Endothelial cell of umbilical vein (primary cell): ENCODE results near the gene ICE1. TPM values are rescaled to one million over a fixed set of nuclear protein-coding genes. Genes with fewer than 3 reads are reported as not detected.

Experiments used
- BruUV-seq: library from RNA; stranded (reverse); fragments of 400-500 nt; replicated peaks from 2 replicates; lab custom pipeline; 2021; lab: Mats Ljungman, UMichigan
- CTCF ChIA-PET: fragments of 300-600, 350-600 bp; sonication (Branson Sonifier 250); formaldehyde crosslinking; loops from one replicate; lab custom pipeline; 2021; ENCODE audit warnings: antibody characterized with exemption, inconsistent platforms; lab: Charles Lee
- POLR2A ChIA-PET: fragments of 300-600, 350-600 bp; sonication (Branson Sonifier 250); formaldehyde crosslinking; loops from one replicate; lab custom pipeline; 2021; ENCODE audit warnings: antibody characterized with exemption, inconsistent platforms; lab: Charles Lee
- DNase-seq: peaks from one replicate; pipeline ENCODE4 v3.0.0-alpha.2; 2011; ENCODE audit warnings: low read depth, low spot score
- FAIRE-seq: peaks from 2 replicates; lab custom pipeline; 2011; peaks lifted over from hg19 to GRCh38; lab: Jason Lieb, UNC
- H2AFZ ChIP-seq: 2 replicates; pipeline ENCODE4 v1.6.0; 2012; ENCODE audit warnings: low read depth, low read length, control low read depth, inconsistent platforms
- H3K27ac ChIP-seq: 2 replicates; pipeline ENCODE4 v1.5.1; 2011; ENCODE audit warnings: low read depth, mild to moderate bottlenecking, control low read depth, low read length, moderate library complexity; ENCODE audit not compliant: insufficient read depth
- H3K27me3 ChIP-seq, 2 experiments: 2 replicates each; pipeline versions ENCODE4 v1.6.0 to v1.6.1; 2011; ENCODE audit warnings: low read length in 2 of 2, mixed read lengths in 1 of 2; ENCODE audit not compliant: control insufficient read depth in 2 of 2, insufficient read depth in 2 of 2
- H3K36me3 ChIP-seq, 2 experiments: 2 replicates in 1 of 2; 3 replicates in 1 of 2; pipeline ENCODE4 v1.5.1; 2011; ENCODE audit warnings: low read length in 2 of 2, mild to moderate bottlenecking in 1 of 2, moderate library complexity in 1 of 2; ENCODE audit not compliant: control insufficient read depth in 2 of 2, insufficient read depth in 2 of 2; ENCODE audit errors: extremely low read depth in 1 of 2
- H3K4me1 ChIP-seq: 3 replicates; pipeline ENCODE4 v1.5.1; 2011; ENCODE audit warnings: mild to moderate bottlenecking, low read length; ENCODE audit not compliant: control insufficient read depth, insufficient read depth; ENCODE audit errors: extremely low read depth
- H3K4me2 ChIP-seq: 2 replicates; pipeline ENCODE4 v1.6.1; 2011; ENCODE audit warnings: low read length, control low read depth, mixed read lengths; ENCODE audit not compliant: insufficient read depth
- H3K4me3 ChIP-seq, 3 experiments: fragments of 200-600 bp in 1 of 3; sonication (generic), shearing (Covaris generic) in 1 of 3; replicated peaks in 1 of 3; 2 replicates each; pipeline ENCODE4 v1.5.1; 2011 to 2016; ENCODE audit warnings: control low read depth in 3 of 3, low read length in 3 of 3, mild to moderate bottlenecking in 2 of 3, inconsistent platforms in 1 of 3, low read depth in 1 of 3, moderate library complexity in 1 of 3; ENCODE audit not compliant: insufficient read depth in 1 of 3
- H3K79me2 ChIP-seq: 2 replicates; pipeline ENCODE4 v1.6.0; 2012; ENCODE audit warnings: low read length, inconsistent platforms; ENCODE audit not compliant: control insufficient read depth, insufficient read depth
- H3K9ac ChIP-seq: replicated peaks from 2 replicates; pipeline ENCODE3; 2011; ENCODE audit warnings: low read length, control low read depth; ENCODE audit not compliant: insufficient read depth; ENCODE audit errors: extremely low read depth
- H3K9me1 ChIP-seq: replicated peaks from 3 replicates; pipeline ENCODE4 v1.6.0; 2011; ENCODE audit warnings: mild to moderate bottlenecking, low read length; ENCODE audit not compliant: control insufficient read depth, insufficient read depth; ENCODE audit errors: extremely low read depth
- H3K9me3 ChIP-seq: replicated peaks from 2 replicates; pipeline ENCODE4 v1.5.1; 2012; ENCODE audit warnings: low read length, inconsistent platforms; ENCODE audit not compliant: control insufficient read depth, insufficient read depth
- H4K20me1 ChIP-seq: replicated peaks from 2 replicates; pipeline ENCODE3; 2011; ENCODE audit warnings: mild to moderate bottlenecking, low read length; ENCODE audit not compliant: control insufficient read depth, insufficient read depth; ENCODE audit errors: extremely low read depth
- CTCF ChIP-seq, 2 donors: IDR thresholded peaks; 1 replicate in 1 of 2; 2 replicates in 1 of 2; pipeline ENCODE4 v1.5.1; 2011; ENCODE audit warnings: low read length in 2 of 2, mild to moderate bottlenecking in 2 of 2, moderate library complexity in 2 of 2, control low read depth in 1 of 2, inconsistent platforms in 1 of 2, low read depth in 1 of 2; ENCODE audit not compliant: insufficient read depth in 1 of 2; ENCODE audit errors: extremely low read depth in 1 of 2
- EZH2 ChIP-seq: IDR thresholded peaks from 2 replicates; pipeline ENCODE4 v1.6.1; 2012; ENCODE audit warnings: borderline replicate concordance, low read depth, mild to moderate bottlenecking, moderate library complexity, low read length, inconsistent platforms; ENCODE audit not compliant: severe bottlenecking
- FOS ChIP-seq: IDR thresholded peaks from 2 replicates; pipeline ENCODE4 v1.6.1; 2011; ENCODE audit warnings: mild to moderate bottlenecking, low read length, moderate library complexity, borderline replicate concordance; ENCODE audit not compliant: insufficient read depth
- GATA2 ChIP-seq: IDR thresholded peaks from 2 replicates; pipeline ENCODE4 v1.7.0; 2011; ENCODE audit warnings: low read depth, mild to moderate bottlenecking, moderate library complexity, mixed read lengths, low read length; ENCODE audit not compliant: insufficient read length, insufficient read depth
- JUN ChIP-seq: IDR thresholded peaks from 2 replicates; pipeline ENCODE4 v1.6.1; 2011; ENCODE audit warnings: borderline replicate concordance, low read depth; ENCODE audit not compliant: insufficient read length, insufficient read depth
- MAX ChIP-seq: IDR thresholded peaks from 2 replicates; pipeline ENCODE4 v1.6.1; 2011; ENCODE audit not compliant: insufficient read depth, insufficient read length
- MYC ChIP-seq: IDR thresholded peaks from one replicate; pipeline ENCODE4 v1.6.1; 2011; ENCODE audit warnings: mild to moderate bottlenecking, low read depth, low read length
- POLR2A ChIP-seq: IDR thresholded peaks from 2 replicates; pipeline ENCODE4 v1.6.1; 2012; ENCODE audit warnings: low read depth, mild to moderate bottlenecking, control low read depth, low read length
- POLR2AphosphoS5 ChIP-seq: IDR thresholded peaks from 2 replicates; pipeline ENCODE4 v1.6.1; 2012; ENCODE audit warnings: low read depth, mild to moderate bottlenecking, control low read depth, low read length, moderate library complexity; ENCODE audit not compliant: insufficient read depth
- dilution Hi-C: fragments of 300-500 bp; cut with MboI; formaldehyde crosslinking; loops from one replicate; pipeline ENCODE4 v1.15.0; 2019; ENCODE audit warnings: low sequenced_read_pairs; ENCODE audit not compliant: extremely low pct_ligation_motif_present
- intact Hi-C: fragments of 100-400 bp; cut with micrococcal nuclease; formaldehyde crosslinking; loops from one replicate; pipeline ENCODE4 v1.10.0; 2022
- polyA plus RNA-seq, 4 experiments: library from polyadenylated mRNA; depleted of rRNA in 3 of 4; stranded (reverse) in 3 of 4; unstranded in 1 of 4; fragments of >200 nt; gene quantifications; 2 replicates each; pipeline versions ENCODE4 v1.2.1 to v1.2.3, GENCODE V29; 2011 to 2012; ENCODE audit warnings: missing spikeins in 1 of 4
- total RNA-seq: library from RNA; stranded (reverse); gene quantifications from 2 replicates; pipeline ENCODE4 v1.2.3, GENCODE V29; 2021

The ICE1 gene
- total and polyA plus RNA-seq, 2 donors (not counting 3 experiments of a cell fraction or from before 2014, with no cell fraction given): 8.8 to 29.1 TPM

GRCh38 chr5:5504325-5504724 lies 81.8 kb downstream of the ICE1 start:
- Histone ChIP-seq H4K20me1 (no peaks in the 10 kb centered on the region), H3K4me3 (no peak overlapping the region), H3K9me3 (no peaks in the 10 kb centered on the region), H3K27ac (no peak overlapping the region), H3K9me1 (no peaks in the 10 kb centered on the region), H3K4me1 (no peaks in the 10 kb centered on the region), H3K36me3 (no peaks in the 10 kb centered on the region), H2AFZ (no peak overlapping the region), H3K27me3 (peaks cover 0 to under 1% of the 10 kb centered on the region in 2 experiments), H3K4me2 (no peak overlapping the region), H3K9ac (no peak overlapping the region), H3K79me2 (no peaks in the 10 kb centered on the region)
- intact Hi-C loops: no loop called here
- TF ChIP-seq FOS (no peak), POLR2A (no peak), JUN (no peak)
- BruUV-seq: no TSS peak
- FAIRE-seq (no peak), DNase-seq (no peak)
- POLR2A ChIA-PET: no interaction called here
- CTCF ChIA-PET: no interaction called here
- dilution Hi-C loops: no loop called here

- Histone ChIP-seq H3K27ac (no peak overlapping the region), H2AFZ (no peak overlapping the region), H3K27me3 (no peaks in the 10 kb centered on the region), H3K4me1 (no peaks in the 10 kb centered on the region), H3K4me3 (no peak overlapping the region), H4K20me1 (no peaks in the 10 kb centered on the region), H3K9ac (no peak overlapping the region), H3K36me3 (no peaks in the 10 kb centered on the region), H3K4me2 (no peak overlapping the region), H3K79me2 (no peaks in the 10 kb centered on the region), H3K9me1 (no peaks in the 10 kb centered on the region), H3K9me3 (no peaks in the 10 kb centered on the region)
- no TSS peak for BruUV-seq
- ChIA-PET POLR2A (no interaction called here), CTCF (no interaction called here)
- no peak for FAIRE-seq
- TF ChIP-seq CTCF (IDR thresholded peaks at IDR 0.05; ENCODE audit: extremely low read depth in 1 of 2, insufficient read depth in 1 of 2, low read depth in 1 of 2, low read length in 2 of 2): no peak
- no peak for TF ChIP-seq GATA2
- TF ChIP-seq MYC: no peak
- no peak for TF ChIP-seq POLR2AphosphoS5
- TF ChIP-seq POLR2A: no peak
- no peak for TF ChIP-seq FOS
- no peak for TF ChIP-seq JUN
- no peak for TF ChIP-seq MAX
- no peak for TF ChIP-seq EZH2
- dilution Hi-C loops (no loop called here), intact Hi-C loops (no loop called here)
- DNase-seq: no peak
These were observed 83.3 kb downstream of the ICE1 start for GRCh38 chr5:5505815-5506214.
